ENCODE measurements around the gene INPPL1. TPM values are rescaled to one million over a fixed set of nuclear protein-coding genes. Genes with fewer than 3 reads are reported as not detected.

The INPPL1 gene
- total and polyA plus RNA-seq, 2 of the 13 experiments (the other 11 are each of a cell fraction or from before 2014, with no cell fraction given): 29.1 to 66.9 TPM

DNA sequence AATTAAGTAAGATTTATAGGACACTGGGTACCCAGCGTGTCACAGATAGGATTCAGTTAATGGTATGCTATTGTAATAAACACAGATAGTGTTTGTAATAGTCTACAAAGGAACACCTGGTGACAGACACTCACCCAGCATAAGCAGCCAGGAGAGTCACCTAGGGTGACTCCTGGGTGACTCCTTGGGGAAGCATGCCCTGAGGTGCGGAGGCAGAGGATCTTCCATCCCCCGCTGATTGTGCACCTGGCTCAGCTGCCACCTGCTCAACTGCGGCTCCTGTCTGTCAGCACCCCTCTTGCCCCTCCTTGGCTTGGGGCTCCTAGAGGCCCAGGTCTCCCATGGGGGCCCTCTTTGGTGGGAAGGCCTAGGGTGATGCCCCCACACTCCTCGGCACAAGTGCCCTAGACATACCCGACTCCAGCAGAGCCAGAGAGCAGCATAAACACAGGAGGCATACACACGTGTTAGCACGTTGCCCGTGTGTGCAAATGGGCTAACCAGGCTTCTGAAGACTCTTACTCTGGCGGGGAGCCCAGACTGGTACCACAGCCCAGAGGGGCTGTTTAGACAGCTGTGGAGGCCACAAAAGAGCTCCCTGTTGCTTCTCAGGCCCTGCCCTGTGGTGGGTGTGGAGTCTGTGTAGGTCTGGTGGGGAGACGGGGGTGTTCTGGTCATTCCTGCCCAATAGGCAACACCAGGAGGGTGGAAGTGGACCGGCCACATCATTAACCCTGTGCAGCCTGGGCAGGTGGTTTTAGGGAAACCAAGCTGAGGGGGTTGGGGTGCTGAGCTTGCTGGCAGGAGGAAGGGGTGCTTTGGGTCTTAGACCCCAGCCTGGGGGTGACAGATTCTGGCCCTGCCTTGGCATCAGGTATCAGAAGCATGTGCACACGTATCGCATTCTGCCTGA is 3.0 kb downstream of the INPPL1 start:
- FAIRE-seq: no peak
- 82% methylated on average over 5 of the region's 14 CpGs for WGBS (ENCODE audit: low lambda C conversion rate)
- Histone ChIP-seq H3K36me3 (replicated peaks in 1 of 2; ENCODE audit: control insufficient read depth in 1 of 2, insufficient read depth in 2 of 2, low read length in 2 of 2) (peaks cover 10 to 32% of the 10 kb centered on the region in 2 experiments; a peak in 4 of 5 replicates), H2AFZ (ENCODE audit: low read length) (no peak overlapping the region), H3K4me3 (replicated peaks in 1 of 3; ENCODE audit: insufficient read depth in 1 of 3, low read depth in 2 of 3, low read length in 3 of 3) (no peak overlapping the region), H3K9me3 (ENCODE audit: low read length) (no peaks in the 10 kb centered on the region), H3K9ac (ENCODE audit: insufficient read depth, low read depth, low read length) (no peak overlapping the region), H3K4me1 (ENCODE audit: insufficient read depth, low read length) (peaks cover 20% of the 10 kb centered on the region), H3K79me2 (ENCODE audit: insufficient read depth, low read length) (peaks cover 7% of the 10 kb centered on the region), H3K27me3 (ENCODE audit: control insufficient read depth in 1 of 2, insufficient read depth in 2 of 2, low read length in 2 of 2) (no peaks in the 10 kb centered on the region; a peak in 1 of 5 replicates), H3K4me2 (ENCODE audit: low read depth, low read length) (no peak overlapping the region), H4K20me1 (ENCODE audit: insufficient read depth, low read length) (no peaks in the 10 kb centered on the region), H3K27ac (ENCODE audit: extremely low read length, insufficient read depth, low read length) (no peak overlapping the region)
- intact Hi-C loops (cut with micrococcal nuclease; ENCODE audit: unreplicated experiment): no loop called here
- ATAC-seq: no peak
- DNase-seq (ENCODE audit: low spot score): no peak
- BruUV-seq (replicated peaks): no TSS peak
- in situ Hi-C loops (cut with HindIII; ENCODE audit: extremely low pct_ligation_motif_present, low pct_unique_long_range_greater_than_20kb): no loop called here
- ChIA-PET CTCF (ENCODE audit: low intra/inter-chr PET ratio, low total read pairs) (no interaction called here), POLR2A (no interaction called here)
- TF ChIP-seq SRSF4 (IDR thresholded peaks at IDR 0.05; ENCODE audit: low read depth, low read length, poor library complexity, severe bottlenecking) (no peak), ZNF879 (CRISPR knock-in tag; IDR thresholded peaks at IDR 0.05) (no peak), SRSF9 (IDR thresholded peaks at IDR 0.05; ENCODE audit: borderline replicate concordance, insufficient read depth, low read depth, low read length, poor library complexity, severe bottlenecking) (no peak), ZNF790 (CRISPR knock-in tag; IDR thresholded peaks at IDR 0.05; ENCODE audit: borderline replicate concordance) (no peak), SSRP1 (CRISPR knock-in tag; IDR thresholded peaks at IDR 0.05) (no peak), MTA1 (CRISPR knock-in tag; IDR thresholded peaks at IDR 0.05; ENCODE audit: borderline replicate concordance) (no peak), ZNF720 (CRISPR knock-in tag; IDR thresholded peaks at IDR 0.05) (no peak), MYNN (CRISPR knock-in tag; IDR thresholded peaks at IDR 0.05; ENCODE audit: low read depth) (peak; percentile 54; the same call in 1 of the 2 replicates), ZNF260 (CRISPR knock-in tag; IDR thresholded peaks at IDR 0.05; ENCODE audit: borderline replicate concordance, low read depth) (no peak), ARNTL (CRISPR knock-in tag; IDR thresholded peaks at IDR 0.05) (no peak), ELF3 (CRISPR knock-in tag; IDR thresholded peaks at IDR 0.05) (no peak), PLRG1 (conservative IDR thresholded peaks at IDR 0.05) (no peak), POLR2A (IDR thresholded peaks at IDR 0.05; ENCODE audit: insufficient read depth in 1 of 2, low read depth in 2 of 2, low read length in 2 of 2) (0 out of 4 replicates have a peak, but pooled peaks of 1 of the 2 experiments have one; percentile 15), ZNF326 (CRISPR knock-in tag; IDR thresholded peaks at IDR 0.05; ENCODE audit: borderline replicate concordance) (no peak), RARG (CRISPR knock-in tag; IDR thresholded peaks at IDR 0.05; ENCODE audit: low read depth) (no peak), ZSCAN12 (CRISPR knock-in tag; IDR thresholded peaks at IDR 0.05) (no peak), POLR2G (IDR thresholded peaks at IDR 0.05; ENCODE audit: low read depth, low read length) (0 out of 2 replicates have a peak, but pooled peaks have one; percentile 21), DPF2 (CRISPR knock-in tag; IDR thresholded peaks at IDR 0.05; ENCODE audit: borderline replicate concordance, low read depth) (no peak)
- TF ChIP-seq, protein P1, sequence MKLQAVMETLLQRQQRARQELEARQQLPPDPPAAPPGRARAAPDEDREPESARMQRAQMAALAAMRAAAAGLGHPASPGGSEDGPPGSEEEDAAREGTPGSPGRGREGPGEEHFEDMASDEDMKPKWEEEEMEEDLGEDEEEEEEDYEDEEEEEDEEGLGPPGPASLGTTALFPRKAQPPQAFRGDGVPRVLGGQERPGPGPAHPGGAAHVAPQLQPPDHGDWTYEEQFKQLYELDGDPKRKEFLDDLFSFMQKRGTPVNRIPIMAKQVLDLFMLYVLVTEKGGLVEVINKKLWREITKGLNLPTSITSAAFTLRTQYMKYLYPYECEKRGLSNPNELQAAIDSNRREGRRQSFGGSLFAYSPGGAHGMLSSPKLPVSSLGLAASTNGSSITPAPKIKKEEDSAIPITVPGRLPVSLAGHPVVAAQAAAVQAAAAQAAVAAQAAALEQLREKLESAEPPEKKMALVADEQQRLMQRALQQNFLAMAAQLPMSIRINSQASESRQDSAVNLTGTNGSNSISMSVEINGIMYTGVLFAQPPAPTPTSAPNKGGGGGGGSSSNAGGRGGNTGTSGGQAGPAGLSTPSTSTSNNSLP (IDR thresholded peaks at IDR 0.05; ENCODE audit: low read depth, low read length): no peak
- TF ChIP-seq, protein P2, sequence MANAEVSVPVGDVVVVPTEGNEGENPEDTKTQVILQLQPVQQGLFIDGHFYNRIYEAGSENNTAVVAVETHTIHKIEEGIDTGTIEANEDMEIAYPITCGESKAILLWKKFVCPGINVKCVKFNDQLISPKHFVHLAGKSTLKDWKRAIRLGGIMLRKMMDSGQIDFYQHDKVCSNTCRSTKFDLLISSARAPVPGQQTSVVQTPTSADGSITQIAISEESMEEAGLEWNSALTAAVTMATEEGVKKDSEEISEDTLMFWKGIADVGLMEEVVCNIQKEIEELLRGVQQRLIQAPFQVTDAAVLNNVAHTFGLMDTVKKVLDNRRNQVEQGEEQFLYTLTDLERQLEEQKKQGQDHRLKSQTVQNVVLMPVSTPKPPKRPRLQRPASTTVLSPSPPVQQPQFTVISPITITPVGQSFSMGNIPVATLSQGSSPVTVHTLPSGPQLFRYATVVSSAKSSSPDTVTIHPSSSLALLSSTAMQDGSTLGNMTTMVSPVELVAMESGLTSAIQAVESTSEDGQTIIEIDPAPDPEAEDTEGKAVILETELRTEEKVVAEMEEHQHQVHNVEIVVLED (CRISPR knock-in tag; IDR thresholded peaks at IDR 0.05; ENCODE audit: borderline replicate concordance): no peak
- TF ChIP-seq, protein P3, sequence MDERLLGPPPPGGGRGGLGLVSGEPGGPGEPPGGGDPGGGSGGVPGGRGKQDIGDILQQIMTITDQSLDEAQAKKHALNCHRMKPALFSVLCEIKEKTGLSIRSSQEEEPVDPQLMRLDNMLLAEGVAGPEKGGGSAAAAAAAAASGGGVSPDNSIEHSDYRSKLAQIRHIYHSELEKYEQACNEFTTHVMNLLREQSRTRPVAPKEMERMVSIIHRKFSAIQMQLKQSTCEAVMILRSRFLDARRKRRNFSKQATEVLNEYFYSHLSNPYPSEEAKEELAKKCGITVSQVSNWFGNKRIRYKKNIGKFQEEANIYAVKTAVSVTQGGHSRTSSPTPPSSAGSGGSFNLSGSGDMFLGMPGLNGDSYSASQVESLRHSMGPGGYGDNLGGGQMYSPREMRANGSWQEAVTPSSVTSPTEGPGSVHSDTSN (CRISPR knock-in tag; IDR thresholded peaks at IDR 0.05): no peak
